ENCODE results near the gene ODR4. TPM values are rescaled to one million over a fixed set of nuclear protein-coding genes. Genes with fewer than 3 reads are reported as not detected.
A peak's percentile ranks its signal among the peaks of the same experiment; 100 is the strongest.
"Not testable (repeated sequence)": the region's sequence is repeated elsewhere in the genome, so short reads cannot be mapped to it uniquely, and the experiment has no call there.

The ODR4 gene
- 16.4 and 19.2 TPM in 2 replicates for total RNA-seq (2014; rRNA removed; shearing (Covaris generic))

- Histone ChIP-seq H3K27me3 (replicated peaks) (no peaks in the 10 kb centered on the region), H3K4me1 (replicated peaks) (no peaks in the 10 kb centered on the region), H3K9me3 (replicated peaks) (no peaks in the 10 kb centered on the region), H3K36me3 (peaks cover 43% of the 10 kb centered on the region), H3K4me3 (peak within 1 kb of the TSS; percentile 69), H3K27ac (peak within 1 kb of the TSS; percentile 90)
- peak; percentile 98 to 100 for DNase-seq (ENCODE audit: low read depth in 1 of 2, low spot score in 2 of 2)
Measured at GRCh38 chr1:186375152-186375928, at the start of gene ODR4, which contains the start of gene TPR. TSS of gene ODR4 (plus strand) at chr1:186375838. CDS start at chr1:186379786, 3,948 bp downstream. TSS of gene TPR (minus strand) at chr1:186375253. CDS start at chr1:186375028, 225 bp downstream.

GRCh38 chr1:186326009-186326408 lies 49.6 kb upstream of the ODR4 start:
- H3K27ac ChIP-seq, result no peak overlapping the region
- no peaks in the 10 kb centered on the region for H3K4me1 ChIP-seq (replicated peaks)
- no peaks in the 10 kb centered on the region; the same call in 1 of the 2 replicates for H3K9me3 ChIP-seq (replicated peaks)
- H3K36me3 ChIP-seq, result peaks cover 85% of the 10 kb centered on the region
- no peaks in the 10 kb centered on the region for H3K27me3 ChIP-seq (replicated peaks)
- DNase-seq (ENCODE audit: low read depth in 1 of 2, low spot score in 2 of 2), result no peak
- H3K4me3 ChIP-seq, result no peak overlapping the region

GRCh38 chr1:186327331-186327730 lies 48.3 kb upstream of the ODR4 start:
- DNase-seq (ENCODE audit: low read depth in 1 of 2, low spot score in 2 of 2), result no peak

GRCh38 chr1:186330758-186331157 lies 44.9 kb upstream of the ODR4 start:
- Histone ChIP-seq H3K9me3 (replicated peaks) (no peaks in the 10 kb centered on the region), H3K27ac (no peak overlapping the region), H3K4me1 (replicated peaks) (no peaks in the 10 kb centered on the region), H3K4me3 (no peak overlapping the region), H3K27me3 (replicated peaks) (no peaks in the 10 kb centered on the region), H3K36me3 (peaks cover 91% of the 10 kb centered on the region)
- DNase-seq (ENCODE audit: low read depth in 1 of 2, low spot score in 2 of 2), result no peak

More at GRCh38 chr1:186327331-186327730, 48.3 kb upstream of the ODR4 start:
- H3K4me1 ChIP-seq (replicated peaks), result no peaks in the 10 kb centered on the region
- no peaks in the 10 kb centered on the region for H3K27me3 ChIP-seq (replicated peaks)
- no peak overlapping the region for H3K4me3 ChIP-seq
- H3K27ac ChIP-seq, result no peak overlapping the region
- H3K9me3 ChIP-seq (replicated peaks), result no peaks in the 10 kb centered on the region
- H3K36me3 ChIP-seq, result peaks cover 85% of the 10 kb centered on the region

GRCh38 chr1:186337554-186337953 lies 38.1 kb upstream of the ODR4 start:
- no peak for DNase-seq (ENCODE audit: low read depth in 1 of 2, low spot score in 2 of 2)
- Histone ChIP-seq H3K27ac (no peak overlapping the region), H3K9me3 (replicated peaks) (no peaks in the 10 kb centered on the region), H3K4me1 (replicated peaks) (no peaks in the 10 kb centered on the region), H3K4me3 (no peak overlapping the region), H3K27me3 (replicated peaks) (no peaks in the 10 kb centered on the region), H3K36me3 (peaks cover 85% of the 10 kb centered on the region)

GRCh38 chr1:186340772-186341171 lies 34.9 kb upstream of the ODR4 start:
- H3K4me1 ChIP-seq (replicated peaks), result no peaks in the 10 kb centered on the region
- no peak overlapping the region for H3K27ac ChIP-seq
- H3K36me3 ChIP-seq, result peaks cover 83% of the 10 kb centered on the region
- no peak for DNase-seq (ENCODE audit: low read depth in 1 of 2, low spot score in 2 of 2)
- no peaks in the 10 kb centered on the region for H3K27me3 ChIP-seq (replicated peaks)
- H3K4me3 ChIP-seq, result no peak overlapping the region
- H3K9me3 ChIP-seq (replicated peaks), result no peaks in the 10 kb centered on the region

GRCh38 chr1:186347837-186348691 lies 27.6 kb upstream of the ODR4 start:
- not testable (repeated sequence) for H3K9me3 ChIP-seq (replicated peaks); H3K4me3 ChIP-seq; H3K4me1 ChIP-seq (replicated peaks); H3K27me3 ChIP-seq (replicated peaks); DNase-seq (ENCODE audit: low read depth in 1 of 2, low spot score in 2 of 2); H3K27ac ChIP-seq
- H3K36me3 ChIP-seq, result peaks cover 90% of the 10 kb centered on the region

GRCh38 chr1:186374303-186375151 lies 1.1 kb upstream of the ODR4 start:
- H3K27me3 ChIP-seq (replicated peaks), result no peaks in the 10 kb centered on the region
- peak overlapping the region; percentile 69 for H3K4me3 ChIP-seq
- no peaks in the 10 kb centered on the region for H3K9me3 ChIP-seq (replicated peaks)
- peak overlapping the region; percentile 90 for H3K27ac ChIP-seq
- H3K36me3 ChIP-seq, result peaks cover 44% of the 10 kb centered on the region
- DNase-seq (ENCODE audit: low read depth in 1 of 2, low spot score in 2 of 2), result no peak
- no peaks in the 10 kb centered on the region for H3K4me1 ChIP-seq (replicated peaks)

- H3K36me3 ChIP-seq, result peaks cover 41% of the 10 kb centered on the region
- no peaks in the 10 kb centered on the region for H3K9me3 ChIP-seq (replicated peaks)
- no peak for DNase-seq (ENCODE audit: low read depth in 1 of 2, low spot score in 2 of 2)
- H3K27ac ChIP-seq, result peak overlapping the region; percentile 90
- H3K4me1 ChIP-seq (replicated peaks), result no peaks in the 10 kb centered on the region
- peak overlapping the region; percentile 69 for H3K4me3 ChIP-seq
- H3K27me3 ChIP-seq (replicated peaks), result no peaks in the 10 kb centered on the region
Measured at GRCh38 chr1:186375929-186376319, 286 bp downstream of the ODR4 start.

- no peak for DNase-seq (ENCODE audit: low read depth in 1 of 2, low spot score in 2 of 2)
- Histone ChIP-seq H3K4me3 (no peak overlapping the region), H3K36me3 (peaks cover 61% of the 10 kb centered on the region), H3K4me1 (replicated peaks) (no peaks in the 10 kb centered on the region), H3K9me3 (replicated peaks) (no peaks in the 10 kb centered on the region), H3K27ac (no peak overlapping the region), H3K27me3 (replicated peaks) (no peaks in the 10 kb centered on the region)
Measured at GRCh38 chr1:186386725-186387383, 11.2 kb downstream of the ODR4 start.

GRCh38 chr1:186390925-186391324 lies 15.3 kb downstream of the ODR4 start:
- H3K4me3 ChIP-seq, result no peak overlapping the region
- DNase-seq (ENCODE audit: low read depth in 1 of 2, low spot score in 2 of 2), result no peak

GRCh38 chr1:186391841-186392240 lies 16.2 kb downstream of the ODR4 start:
- Histone ChIP-seq H3K4me1 (replicated peaks) (no peaks in the 10 kb centered on the region), H3K27ac (no peak overlapping the region), H3K4me3 (no peak overlapping the region), H3K9me3 (replicated peaks) (no peaks in the 10 kb centered on the region), H3K36me3 (peaks cover 71% of the 10 kb centered on the region), H3K27me3 (replicated peaks) (no peaks in the 10 kb centered on the region)
- no peak for DNase-seq (ENCODE audit: low read depth in 1 of 2, low spot score in 2 of 2)

More at GRCh38 chr1:186390925-186391324, 15.3 kb downstream of the ODR4 start:
- H3K9me3 ChIP-seq (replicated peaks), result no peaks in the 10 kb centered on the region
- no peak overlapping the region for H3K27ac ChIP-seq
- H3K27me3 ChIP-seq (replicated peaks), result no peaks in the 10 kb centered on the region
- peaks cover 73% of the 10 kb centered on the region for H3K36me3 ChIP-seq
- H3K4me1 ChIP-seq (replicated peaks), result no peaks in the 10 kb centered on the region

GRCh38 chr1:186392711-186393110 lies 17.1 kb downstream of the ODR4 start:
- not testable (repeated sequence) for H3K27me3 ChIP-seq (replicated peaks); DNase-seq (ENCODE audit: low read depth in 1 of 2, low spot score in 2 of 2); H3K9me3 ChIP-seq (replicated peaks); H3K4me1 ChIP-seq (replicated peaks); H3K27ac ChIP-seq; H3K4me3 ChIP-seq
- H3K36me3 ChIP-seq, result peaks cover 75% of the 10 kb centered on the region

Measured in SJSA1 (cell line).